Measurements from ENCODE around the gene LMO7. TPM values are rescaled to one million over a fixed set of nuclear protein-coding genes. Genes with fewer than 3 reads are reported as not detected.

Gene LMO7
- total and polyA plus RNA-seq, 2 of the 8 experiments (the other 6 are each of a cell fraction or from before 2014, with no cell fraction given): 8.1 to 28.3 TPM

DNA sequence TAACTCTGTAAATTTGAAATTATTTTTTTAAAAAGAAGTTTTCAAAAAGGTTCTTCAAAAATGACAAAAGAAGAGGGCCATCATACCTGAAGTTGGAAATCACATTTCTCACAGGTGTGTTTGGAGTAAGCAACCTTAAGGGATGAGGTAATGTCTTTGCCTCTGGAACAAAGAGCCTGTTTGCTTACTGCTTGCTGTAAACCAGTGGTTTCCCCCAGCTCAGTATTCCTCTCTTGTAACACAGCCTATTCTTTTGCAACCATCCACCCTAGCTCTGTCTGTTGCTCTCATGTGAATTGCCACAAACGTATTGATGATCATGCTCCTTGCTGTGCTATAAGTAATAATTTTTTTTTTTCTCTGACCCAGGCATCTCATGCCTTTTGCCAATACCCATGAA, 48.5 kb upstream of the LMO7 start (continued):
- TF ChIP-seq SP1 (IDR thresholded peaks at IDR 0.05; ENCODE audit: low read depth, low read length) (no peak), CREB1 (IDR thresholded peaks at IDR 0.05) (no peak), ATF3 (IDR thresholded peaks at IDR 0.05; ENCODE audit: insufficient read depth, low read depth, low read length) (no peak), TBP (IDR thresholded peaks at IDR 0.05; ENCODE audit: low read depth, low read length) (no peak), RXRA (IDR thresholded peaks at IDR 0.05; ENCODE audit: insufficient read depth, low read depth, low read length) (no peak), SIN3A (conservative IDR thresholded peaks at IDR 0.05 in 1 of 2, IDR thresholded peaks at IDR 0.05 in 1 of 2; ENCODE audit: low read depth in 1 of 2, low read length in 2 of 2) (no peak), FOSL1 (IDR thresholded peaks at IDR 0.05; ENCODE audit: insufficient read depth, low read depth, low read length) (no peak)
- TF ChIP-seq, protein P1, sequence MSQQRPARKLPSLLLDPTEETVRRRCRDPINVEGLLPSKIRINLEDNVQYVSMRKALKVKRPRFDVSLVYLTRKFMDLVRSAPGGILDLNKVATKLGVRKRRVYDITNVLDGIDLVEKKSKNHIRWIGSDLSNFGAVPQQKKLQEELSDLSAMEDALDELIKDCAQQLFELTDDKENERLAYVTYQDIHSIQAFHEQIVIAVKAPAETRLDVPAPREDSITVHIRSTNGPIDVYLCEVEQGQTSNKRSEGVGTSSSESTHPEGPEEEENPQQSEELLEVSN (IDR thresholded peaks at IDR 0.05): no peak
- TF ChIP-seq, protein P2, sequence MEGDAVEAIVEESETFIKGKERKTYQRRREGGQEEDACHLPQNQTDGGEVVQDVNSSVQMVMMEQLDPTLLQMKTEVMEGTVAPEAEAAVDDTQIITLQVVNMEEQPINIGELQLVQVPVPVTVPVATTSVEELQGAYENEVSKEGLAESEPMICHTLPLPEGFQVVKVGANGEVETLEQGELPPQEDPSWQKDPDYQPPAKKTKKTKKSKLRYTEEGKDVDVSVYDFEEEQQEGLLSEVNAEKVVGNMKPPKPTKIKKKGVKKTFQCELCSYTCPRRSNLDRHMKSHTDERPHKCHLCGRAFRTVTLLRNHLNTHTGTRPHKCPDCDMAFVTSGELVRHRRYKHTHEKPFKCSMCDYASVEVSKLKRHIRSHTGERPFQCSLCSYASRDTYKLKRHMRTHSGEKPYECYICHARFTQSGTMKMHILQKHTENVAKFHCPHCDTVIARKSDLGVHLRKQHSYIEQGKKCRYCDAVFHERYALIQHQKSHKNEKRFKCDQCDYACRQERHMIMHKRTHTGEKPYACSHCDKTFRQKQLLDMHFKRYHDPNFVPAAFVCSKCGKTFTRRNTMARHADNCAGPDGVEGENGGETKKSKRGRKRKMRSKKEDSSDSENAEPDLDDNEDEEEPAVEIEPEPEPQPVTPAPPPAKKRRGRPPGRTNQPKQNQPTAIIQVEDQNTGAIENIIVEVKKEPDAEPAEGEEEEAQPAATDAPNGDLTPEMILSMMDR (IDR thresholded peaks at IDR 0.05; ENCODE audit: control extremely low read depth in 1 of 3, insufficient read depth in 1 of 3, low read depth in 1 of 3, low read length in 3 of 3): no peak
